OCI-LY3 (cell line): Measurements from ENCODE around the gene ZNRF2.
A peak's percentile ranks its signal among the peaks of the same experiment; 100 is the strongest.

ENCODE experiments used
- H2AFZ ChIP-seq: fragments of 200-600, 300-600 bp; shearing (Covaris generic); 2 replicates; pipeline ENCODE4 v1.6.0; 2014; ENCODE audit warnings: antibody characterized with exemption, low read depth, low read length
- H3K27ac ChIP-seq: fragments of 200-600, 300-600 bp; sonication (generic); 2 replicates; pipeline ENCODE4 v1.5.1; 2014; ENCODE audit warnings: mild to moderate bottlenecking, low read length, moderate library complexity, mixed read lengths
- H3K27me3 ChIP-seq: fragments of 200-600, 300-600 bp; sonication (generic); 2 replicates; pipeline ENCODE4 v1.6.1; 2014; ENCODE audit warnings: low read depth, low read length, mixed read lengths
- H3K36me3 ChIP-seq: fragments of 200-600, 300-600 bp; sonication (generic); replicated peaks from 2 replicates; pipeline ENCODE3; 2014; ENCODE audit warnings: low read depth, low read length, mixed read lengths
- H3K4me1 ChIP-seq: fragments of 300-600, 200-600 bp; sonication (generic); 2 replicates; pipeline ENCODE4 v1.6.1; 2014; ENCODE audit warnings: low read length, mixed read lengths
- H3K4me2 ChIP-seq: fragments of 200-600, 300-600 bp; sonication (generic); 2 replicates; pipeline ENCODE4 v1.6.1; 2014; ENCODE audit warnings: low read length, mixed read lengths
- H3K4me3 ChIP-seq: fragments of 300-600, 200-600 bp; sonication (generic); 2 replicates; pipeline ENCODE4 v1.5.1; 2014; ENCODE audit warnings: antibody characterized with exemption, mild to moderate bottlenecking, low read length, moderate library complexity
- H3K79me2 ChIP-seq: fragments of 300-600, 200-600 bp; shearing (Covaris generic); 2 replicates; pipeline ENCODE4 v1.6.1; 2014; ENCODE audit warnings: mild to moderate bottlenecking, low read length, mixed read lengths
- H3K9ac ChIP-seq: fragments of 300-600, 200-600 bp; shearing (Covaris generic); 2 replicates; pipeline ENCODE4 v1.6.0; 2014; ENCODE audit warnings: mild to moderate bottlenecking, low read length, moderate library complexity
- H3K9me3 ChIP-seq: fragments of 200-600, 300-600 bp; shearing (Covaris generic); 2 replicates; pipeline ENCODE4 v1.6.1; 2014; ENCODE audit warnings: low read length, mixed read lengths; ENCODE audit not compliant: insufficient read depth
- H4K20me1 ChIP-seq: fragments of 200-600, 300-600 bp; sonication (generic); 2 replicates; pipeline ENCODE4 v1.6.1; 2016; ENCODE audit warnings: low read length, mixed read lengths; ENCODE audit not compliant: insufficient read depth
- EZH2phosphoT487 ChIP-seq: fragments of 200-600 bp; shearing (Covaris generic); IDR thresholded peaks from 2 replicates; pipeline ENCODE4 v1.6.1; 2018; ENCODE audit warnings: antibody characterized with exemption, mixed run types, low read depth
- TF ChIP-seq, protein P1 (sequence below): fragments of 200-600, 300-600 bp; sonication (generic); IDR thresholded peaks from 2 replicates; pipeline ENCODE4 v1.5.1; 2014; ENCODE audit warnings: antibody characterized with exemption, low read length, low read depth

Gene ZNRF2

GRCh38 chr7:30313348-30313747, 29.0 kb downstream of the ZNRF2 start:
- H4K20me1 ChIP-seq: peaks cover 33% of the 10 kb centered on the region
- H3K79me2 ChIP-seq: peaks cover 73% of the 10 kb centered on the region
- H3K36me3 ChIP-seq: no peaks in the 10 kb centered on the region
- H3K4me3 ChIP-seq: no peak overlapping the region
- no peak overlapping the region for H2AFZ ChIP-seq
- peaks cover 41% of the 10 kb centered on the region for H3K4me1 ChIP-seq
- H3K27ac ChIP-seq: no peak overlapping the region
- TF ChIP-seq, protein P1, sequence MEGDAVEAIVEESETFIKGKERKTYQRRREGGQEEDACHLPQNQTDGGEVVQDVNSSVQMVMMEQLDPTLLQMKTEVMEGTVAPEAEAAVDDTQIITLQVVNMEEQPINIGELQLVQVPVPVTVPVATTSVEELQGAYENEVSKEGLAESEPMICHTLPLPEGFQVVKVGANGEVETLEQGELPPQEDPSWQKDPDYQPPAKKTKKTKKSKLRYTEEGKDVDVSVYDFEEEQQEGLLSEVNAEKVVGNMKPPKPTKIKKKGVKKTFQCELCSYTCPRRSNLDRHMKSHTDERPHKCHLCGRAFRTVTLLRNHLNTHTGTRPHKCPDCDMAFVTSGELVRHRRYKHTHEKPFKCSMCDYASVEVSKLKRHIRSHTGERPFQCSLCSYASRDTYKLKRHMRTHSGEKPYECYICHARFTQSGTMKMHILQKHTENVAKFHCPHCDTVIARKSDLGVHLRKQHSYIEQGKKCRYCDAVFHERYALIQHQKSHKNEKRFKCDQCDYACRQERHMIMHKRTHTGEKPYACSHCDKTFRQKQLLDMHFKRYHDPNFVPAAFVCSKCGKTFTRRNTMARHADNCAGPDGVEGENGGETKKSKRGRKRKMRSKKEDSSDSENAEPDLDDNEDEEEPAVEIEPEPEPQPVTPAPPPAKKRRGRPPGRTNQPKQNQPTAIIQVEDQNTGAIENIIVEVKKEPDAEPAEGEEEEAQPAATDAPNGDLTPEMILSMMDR: no peak
- TF ChIP-seq EZH2phosphoT487: no peak
- H3K4me2 ChIP-seq: no peak overlapping the region
- H3K9ac ChIP-seq: no peak overlapping the region
- no peaks in the 10 kb centered on the region for H3K9me3 ChIP-seq
- H3K27me3 ChIP-seq: no peaks in the 10 kb centered on the region

DNA sequence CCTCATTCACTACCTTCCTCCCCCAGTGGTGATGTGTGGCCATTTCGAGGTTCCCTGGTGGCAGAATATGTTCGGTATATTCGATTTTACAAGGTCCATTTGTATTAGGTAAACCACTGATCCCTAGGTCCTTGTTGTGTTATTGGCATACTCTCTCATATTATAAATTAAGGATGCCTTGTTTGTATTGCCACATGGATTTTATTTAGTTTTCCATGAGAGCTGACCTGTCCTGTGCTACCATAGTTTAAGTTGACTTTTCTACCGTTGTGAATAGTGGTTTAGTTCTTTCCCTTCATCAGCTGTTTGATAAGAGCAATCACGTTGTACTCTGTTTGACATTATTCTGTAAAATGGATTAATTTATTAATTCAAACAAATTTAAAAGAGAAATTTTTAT, 29.4 kb downstream of the ZNRF2 start:
- H3K4me1 ChIP-seq: peaks cover 36% of the 10 kb centered on the region
- peaks cover 75% of the 10 kb centered on the region for H3K79me2 ChIP-seq
- H2AFZ ChIP-seq: no peak overlapping the region

GRCh38 chr7:30315589-30315988, 31.2 kb downstream of the ZNRF2 start:
- peaks cover 82% of the 10 kb centered on the region for H3K79me2 ChIP-seq
- no peak overlapping the region for H2AFZ ChIP-seq
- H3K4me1 ChIP-seq: peaks cover 23% of the 10 kb centered on the region
- TF ChIP-seq EZH2phosphoT487: no peak
- TF ChIP-seq, protein P1: no peak
- H3K36me3 ChIP-seq: no peaks in the 10 kb centered on the region
- peaks cover 27% of the 10 kb centered on the region for H4K20me1 ChIP-seq
- no peaks in the 10 kb centered on the region for H3K9me3 ChIP-seq
- H3K27ac ChIP-seq: no peak overlapping the region
- H3K27me3 ChIP-seq: no peaks in the 10 kb centered on the region
- no peak overlapping the region for H3K4me2 ChIP-seq
- no peak overlapping the region for H3K4me3 ChIP-seq
- no peak overlapping the region for H3K9ac ChIP-seq

More for the DNA sequence above, 29.4 kb downstream of the ZNRF2 start:
- H3K4me3 ChIP-seq: no peak overlapping the region
- H3K36me3 ChIP-seq: no peaks in the 10 kb centered on the region
- no peak overlapping the region for H3K4me2 ChIP-seq
- no peak overlapping the region for H3K27ac ChIP-seq
- no peaks in the 10 kb centered on the region for H3K9me3 ChIP-seq
- H3K9ac ChIP-seq: no peak overlapping the region
- TF ChIP-seq, protein P1: no peak
- TF ChIP-seq EZH2phosphoT487: no peak
- peaks cover 33% of the 10 kb centered on the region for H4K20me1 ChIP-seq
- H3K27me3 ChIP-seq: no peaks in the 10 kb centered on the region

- Histone ChIP-seq H3K27ac (no peak overlapping the region), H3K9ac (peak overlapping the region; percentile 58; the same call in 1 of the 2 replicates), H3K4me2 (peak overlapping the region; percentile 89), H3K4me3 (peak overlapping the region; percentile 71), H3K9me3 (no peaks in the 10 kb centered on the region), H3K36me3 (peaks cover 6% of the 10 kb centered on the region), H4K20me1 (peaks cover 22% of the 10 kb centered on the region; the same call in 1 of the 2 replicates), H3K79me2 (peaks cover 66% of the 10 kb centered on the region), H3K4me1 (peaks cover 30% of the 10 kb centered on the region), H2AFZ (no peak overlapping the region), H3K27me3 (no peaks in the 10 kb centered on the region)
- TF ChIP-seq, protein P1: no peak
- no peak for TF ChIP-seq EZH2phosphoT487
Measured at GRCh38 chr7:30320392-30320791, 36.0 kb downstream of the ZNRF2 start.
